Liver (tissue), 3 donors: Measurements from ENCODE around the gene CABP5.

Source experiments
- ATF3 ChIP-seq: IDR thresholded peaks from 2 replicates; pipeline ENCODE4 v1.6.1; 2016; ENCODE audit warnings: antibody characterized with exemption
- CTCF ChIP-seq: fragments of 150-350 bp; IDR thresholded peaks from 2 replicates; pipeline ENCODE4 v1.5.1; 2017; ENCODE audit warnings: improper control_type of control experiment, low read depth, low read length; ENCODE audit not compliant: missing input control
- FOXA1 ChIP-seq: IDR thresholded peaks from 2 replicates; pipeline ENCODE4 v1.6.1; 2016; ENCODE audit warnings: antibody characterized with exemption
- GABPA ChIP-seq, 2 donors: IDR thresholded peaks in 1 of 2; conservative IDR thresholded peaks in 1 of 2; 2 replicates each; pipeline ENCODE4 v1.6.1; 2016; ENCODE audit warnings: antibody characterized with exemption in 2 of 2, mild to moderate bottlenecking in 1 of 2, moderate library complexity in 1 of 2
- JUND ChIP-seq, 2 donors: IDR thresholded peaks; 2 replicates each; pipeline ENCODE4 v1.6.1; 2016; ENCODE audit warnings: antibody characterized with exemption in 2 of 2
- MAX ChIP-seq: IDR thresholded peaks from 2 replicates; pipeline ENCODE4 v1.6.1; 2016; ENCODE audit warnings: antibody characterized with exemption
- NR2F2 ChIP-seq: IDR thresholded peaks from 2 replicates; pipeline ENCODE4 v1.6.1; 2016; ENCODE audit warnings: antibody characterized with exemption
- RAD21 ChIP-seq, 2 donors: IDR thresholded peaks; 2 replicates each; pipeline ENCODE4 v1.6.1; 2016; ENCODE audit warnings: antibody characterized with exemption in 2 of 2, mild to moderate bottlenecking in 2 of 2
- REST ChIP-seq: IDR thresholded peaks from 2 replicates; pipeline ENCODE4 v1.6.1; 2016; ENCODE audit warnings: antibody characterized with exemption, mild to moderate bottlenecking
- SP1 ChIP-seq: IDR thresholded peaks from 2 replicates; pipeline ENCODE4 v1.6.1; 2018; ENCODE audit warnings: antibody characterized with exemption, mild to moderate bottlenecking
- TAF1 ChIP-seq: conservative IDR thresholded peaks from 2 replicates; pipeline ENCODE4 v1.6.1; 2016; ENCODE audit warnings: antibody characterized with exemption, mild to moderate bottlenecking
- YY1 ChIP-seq: IDR thresholded peaks from 2 replicates; pipeline ENCODE4 v1.6.1; 2016; ENCODE audit warnings: antibody characterized with exemption, mild to moderate bottlenecking
- ZBTB33 ChIP-seq: IDR thresholded peaks from 2 replicates; pipeline ENCODE4 v1.6.1; 2016; ENCODE audit warnings: antibody characterized with exemption
- donor health status: healthy.
- donor health status: healthy.

GRCh38 chr19:48085076-48085475, 41.2 kb upstream of the CABP5 start:
- no peak for TF ChIP-seq CTCF
- no peak for TF ChIP-seq ATF3
- no peak for TF ChIP-seq JUND (IDR thresholded peaks at IDR 0.05)
- TF ChIP-seq MAX, result no peak
- no peak for TF ChIP-seq REST
- TF ChIP-seq YY1, result no peak
- TF ChIP-seq ZBTB33, result no peak
- no peak for TF ChIP-seq GABPA (IDR thresholded peaks at IDR 0.05 in 1 of 2, conservative IDR thresholded peaks at IDR 0.05 in 1 of 2)
- TF ChIP-seq RAD21 (IDR thresholded peaks at IDR 0.05), result no peak
- TF ChIP-seq TAF1, result no peak
- TF ChIP-seq SP1, result no peak
- no peak for TF ChIP-seq NR2F2
- TF ChIP-seq FOXA1, result no peak
